ENCODE measurements around the gene SAV1.
"Not testable (repeated sequence)": the region's sequence is repeated elsewhere in the genome, so short reads cannot be mapped to it uniquely, and the experiment has no call there.

Gene SAV1

GRCh38 chr14:50664579-50664978 is 3.5 kb downstream of the SAV1 start:
- not testable (repeated sequence) for DNase-seq

GRCh38 chr14:50659327-50659974 is 8.7 kb downstream of the SAV1 start:
- DNase-seq: no peak

GRCh38 chr14:50658203-50658602 is 9.9 kb downstream of the SAV1 start:
- DNase-seq: no peak

GRCh38 chr14:50657753-50658152 is 10.4 kb downstream of the SAV1 start:
- no peak for DNase-seq

- no peak for DNase-seq
Measured at GRCh38 chr14:50656776-50657175, 11.3 kb downstream of the SAV1 start.

- DNase-seq: no peak
Measured at GRCh38 chr14:50649691-50650090, 18.4 kb downstream of the SAV1 start.

- no peak for DNase-seq
Measured at GRCh38 chr14:50647753-50648152, 20.4 kb downstream of the SAV1 start.

GRCh38 chr14:50647282-50647681 is 20.8 kb downstream of the SAV1 start:
- no peak for DNase-seq

GRCh38 chr14:50635141-50635540 is 33.0 kb downstream of the SAV1 start:
- DNase-seq: no peak

GRCh38 chr14:50633954-50634353 is 34.2 kb downstream of the SAV1 start:
- DNase-seq: no peak

GRCh38 chr14:50631408-50631821 is 36.7 kb downstream of the SAV1 start:
- no peak for DNase-seq

GRCh38 chr14:50624947-50625346 is 43.2 kb downstream of the SAV1 start:
- not testable (repeated sequence) for DNase-seq

GRCh38 chr14:50624447-50624846 is 43.7 kb downstream of the SAV1 start:
- no peak for DNase-seq

- no peak for DNase-seq
Measured at GRCh38 chr14:50622978-50623377, 45.1 kb downstream of the SAV1 start.

GRCh38 chr14:50620341-50620740 is 47.8 kb downstream of the SAV1 start:
- no peak for DNase-seq

GRCh38 chr14:50619569-50620141 is 48.5 kb downstream of the SAV1 start:
- DNase-seq: no peak

- no peak for DNase-seq
Measured at GRCh38 chr14:50616275-50616674, 51.8 kb downstream of the SAV1 start.

- DNase-seq: no peak
Measured at GRCh38 chr14:50615552-50615951, 52.6 kb downstream of the SAV1 start.

GRCh38 chr14:50615056-50615455 is 53.0 kb downstream of the SAV1 start:
- DNase-seq: no peak

GRCh38 chr14:50612806-50613205 is 55.3 kb downstream of the SAV1 start:
- no peak for DNase-seq

GRCh38 chr14:50610465-50610864 is 57.6 kb downstream of the SAV1 start:
- no peak for DNase-seq

- no peak for DNase-seq
Measured at GRCh38 chr14:50608302-50608851, 59.7 kb downstream of the SAV1 start.

GRCh38 chr14:50607761-50608160 is 60.3 kb downstream of the SAV1 start:
- DNase-seq: no peak

- no peak for DNase-seq
Measured at GRCh38 chr14:50607181-50607580, 60.9 kb downstream of the SAV1 start.

- DNase-seq: no peak
Measured at GRCh38 chr14:50606468-50606867, 61.6 kb downstream of the SAV1 start.

Data from DMS153 (cell line).